ENCODE data around the gene NELFB.

NELFB gene

DNA sequence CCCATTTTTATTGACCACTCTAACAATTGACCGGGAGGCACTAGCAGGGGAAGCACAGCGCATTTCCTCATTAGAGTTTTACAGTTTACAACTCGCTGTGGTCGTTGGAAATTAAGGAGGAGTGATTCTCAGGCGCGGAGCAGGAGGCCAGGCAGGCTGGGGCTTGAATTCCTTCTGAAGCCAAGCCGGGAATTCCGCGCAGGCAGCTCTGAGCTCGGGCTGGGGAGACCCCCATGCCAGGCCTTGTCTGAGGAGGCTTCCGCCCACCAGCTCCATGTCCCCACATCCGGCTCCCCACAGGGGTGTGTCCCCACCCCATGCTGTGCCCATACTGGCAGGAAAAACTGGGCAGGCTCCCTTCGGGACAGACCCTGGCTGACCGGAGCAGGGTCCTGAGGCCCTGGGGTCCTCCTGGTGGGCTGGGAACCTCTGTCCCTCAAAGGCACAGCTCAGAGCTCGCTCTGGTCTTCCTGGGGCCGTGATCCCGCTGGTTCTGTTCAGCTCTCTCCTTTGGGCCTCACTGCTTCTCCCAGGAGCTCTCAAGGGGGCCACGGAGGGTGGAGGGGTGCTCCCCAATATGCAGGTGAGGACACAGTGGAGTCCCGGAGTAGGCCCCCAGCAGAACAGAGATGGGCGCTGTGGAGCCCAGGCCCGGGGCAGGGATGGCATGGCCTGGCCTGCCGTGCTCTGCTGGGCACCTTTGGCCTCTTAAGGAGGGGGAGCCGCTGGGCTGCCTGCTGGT, 48.2 kb downstream of the NELFB start:
- DNase-seq (ENCODE audit: low spot score), result no peak

- no peak for DNase-seq (ENCODE audit: low spot score)
Observed at GRCh38 chr9:137303893-137304382, 48.8 kb downstream of the NELFB start.

- no peak for DNase-seq (ENCODE audit: low spot score)
Observed at GRCh38 chr9:137304383-137305059, 49.4 kb downstream of the NELFB start.

DNA sequence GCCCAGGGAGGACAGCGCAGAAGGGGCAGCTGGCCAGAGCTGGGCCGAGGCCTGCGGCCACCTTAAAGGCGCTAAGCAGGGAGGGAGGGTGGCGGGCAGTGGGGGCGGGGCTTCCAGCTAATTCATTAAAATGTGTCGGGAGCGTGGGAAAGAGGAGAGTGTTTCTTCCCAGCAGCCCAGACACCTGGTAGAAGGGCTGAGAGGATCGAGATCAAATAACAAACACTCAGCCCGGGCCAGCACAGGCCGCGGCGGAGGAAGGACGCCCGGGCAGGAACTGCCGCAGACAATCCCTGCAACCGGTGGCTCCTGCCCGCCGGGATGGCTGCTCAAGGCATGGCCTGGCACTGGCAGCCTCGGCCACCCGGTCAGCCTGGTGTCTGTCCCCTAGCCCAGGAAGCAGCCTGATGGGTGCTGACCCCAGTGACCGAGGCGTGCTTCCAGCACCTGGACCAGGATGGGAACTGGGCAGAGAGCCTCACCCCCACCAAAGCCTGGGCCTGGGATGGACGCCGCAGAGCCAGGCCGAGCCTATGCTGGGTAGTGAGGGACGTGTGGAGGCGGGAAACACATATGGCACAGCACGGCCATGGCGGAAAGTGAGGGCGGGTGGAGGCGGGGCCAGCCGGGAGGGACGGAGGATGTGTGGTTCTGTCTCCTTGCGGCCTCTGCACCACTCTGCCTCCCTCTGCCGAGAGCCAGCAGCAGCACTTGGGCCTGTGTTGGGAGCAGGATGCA, 50.1 kb downstream of the NELFB start:
- no peak for DNase-seq (ENCODE audit: low spot score)

DNA sequence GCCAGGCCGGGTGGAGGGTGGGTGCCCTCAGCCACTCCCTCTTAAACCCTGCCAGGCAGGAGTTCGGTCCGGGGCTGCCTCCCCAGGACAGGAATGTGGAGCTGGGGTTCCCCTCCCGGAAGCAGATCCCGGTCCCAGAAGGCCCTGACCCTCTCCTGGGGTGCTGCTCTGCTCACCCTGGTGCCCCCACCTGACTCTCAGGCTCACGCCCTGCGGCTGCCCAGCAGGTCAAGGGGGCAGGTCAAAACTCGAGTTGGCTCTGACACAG, 50.6 kb downstream of the NELFB start:
- DNase-seq (ENCODE audit: low spot score), result no peak

DNA sequence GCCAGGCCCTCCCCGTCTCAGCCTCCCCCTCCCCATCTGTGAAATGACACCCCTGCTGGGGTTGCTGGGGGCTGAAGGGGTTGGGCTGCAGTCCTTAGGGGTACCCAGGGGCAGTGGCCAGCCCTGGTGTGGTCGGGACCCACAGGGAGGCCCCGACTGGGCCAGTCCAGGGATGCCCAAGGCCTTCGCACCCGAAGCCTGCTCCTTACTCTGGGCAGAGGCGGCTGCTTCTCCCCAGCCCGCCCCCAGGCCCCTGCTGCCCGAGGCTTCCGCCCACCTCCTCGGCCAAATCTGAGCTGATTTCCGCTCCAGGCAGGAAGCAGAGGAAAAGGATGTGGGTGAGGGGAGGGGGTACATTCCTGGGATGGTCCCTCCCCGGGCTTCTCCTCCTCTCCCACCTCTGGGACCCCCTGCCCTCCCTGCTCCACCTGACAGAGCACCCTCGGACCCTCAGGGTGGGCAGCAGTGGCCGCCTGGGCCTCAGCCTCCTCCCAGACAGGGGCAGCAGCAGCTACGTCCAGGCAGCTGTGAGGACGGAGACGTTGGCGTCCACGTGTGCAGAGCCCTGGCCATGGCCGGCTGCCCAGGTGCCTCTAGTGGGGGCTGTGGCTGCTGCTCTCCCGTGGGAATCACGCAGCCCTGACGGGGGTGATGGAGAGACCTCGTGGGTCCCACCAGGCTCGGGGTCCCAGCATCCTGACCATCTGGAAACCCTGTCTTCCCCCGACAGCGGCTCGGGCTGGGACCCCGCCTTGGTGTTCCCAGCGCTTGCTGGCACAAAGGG, 51.1 kb downstream of the NELFB start:
- peak; percentile 19 for DNase-seq (ENCODE audit: low spot score)

DNA sequence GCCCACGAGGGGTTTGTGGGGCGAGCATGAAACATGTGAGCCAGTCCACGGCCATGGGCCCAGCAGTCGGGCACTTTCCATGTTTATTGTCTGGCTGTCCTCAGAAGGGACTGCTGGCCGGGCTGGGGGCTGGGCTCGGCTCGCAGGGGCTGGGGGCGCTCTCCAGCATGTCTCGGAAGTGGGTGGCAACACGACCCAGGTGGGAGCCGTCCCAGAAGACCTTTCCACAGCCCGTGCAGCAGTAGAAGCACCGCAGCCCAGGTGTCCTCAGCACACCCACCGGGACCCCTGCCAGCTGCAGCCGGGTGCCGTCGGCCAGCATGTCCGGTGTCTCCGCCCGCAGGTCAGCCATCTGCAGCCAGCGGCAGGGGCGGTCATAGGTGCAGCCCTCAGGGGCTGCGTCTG, 51.7 kb downstream of the NELFB start:
- no peak for DNase-seq (ENCODE audit: low spot score)

DNA sequence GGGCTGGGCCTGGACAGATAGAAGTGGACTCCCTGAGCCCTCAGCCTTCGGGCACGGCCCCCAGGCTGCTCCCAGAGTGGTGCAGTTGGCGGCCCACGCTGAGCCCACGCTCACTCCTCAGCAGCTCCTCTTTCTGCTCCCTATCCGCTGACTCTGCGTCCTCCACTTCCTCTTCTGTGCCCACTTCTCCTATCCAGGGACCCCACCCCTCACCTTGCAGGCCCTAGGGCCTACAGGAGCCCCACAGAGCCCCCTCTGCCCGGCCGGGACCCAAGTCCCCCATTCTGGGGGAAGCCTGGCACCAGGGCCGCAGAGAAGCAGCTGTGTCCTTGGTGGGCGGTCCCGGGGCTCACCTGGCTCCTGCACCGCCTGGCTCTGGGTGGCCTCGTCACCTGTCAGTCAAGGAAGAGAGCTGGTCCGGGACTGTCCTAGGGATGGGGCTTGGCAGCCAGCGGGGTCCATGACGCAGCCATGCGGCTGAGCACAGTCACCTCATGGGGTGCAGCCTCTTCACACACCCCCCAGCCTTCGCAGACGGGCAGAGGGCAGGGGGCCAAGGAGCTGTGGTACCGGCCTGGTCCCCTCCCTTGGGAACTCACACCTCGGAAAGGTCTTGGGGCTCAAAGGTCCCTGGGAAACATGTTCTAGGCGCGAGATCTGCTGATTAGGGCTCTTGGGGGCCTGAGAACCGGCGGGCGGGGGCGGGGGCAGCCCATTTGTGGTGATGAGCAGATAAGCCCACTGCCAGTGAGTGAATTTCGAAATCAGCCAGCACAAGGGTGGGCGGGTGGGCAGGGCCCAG, 52.3 kb downstream of the NELFB start:
- DNase-seq (ENCODE audit: low spot score), result peak; percentile 30

DNA sequence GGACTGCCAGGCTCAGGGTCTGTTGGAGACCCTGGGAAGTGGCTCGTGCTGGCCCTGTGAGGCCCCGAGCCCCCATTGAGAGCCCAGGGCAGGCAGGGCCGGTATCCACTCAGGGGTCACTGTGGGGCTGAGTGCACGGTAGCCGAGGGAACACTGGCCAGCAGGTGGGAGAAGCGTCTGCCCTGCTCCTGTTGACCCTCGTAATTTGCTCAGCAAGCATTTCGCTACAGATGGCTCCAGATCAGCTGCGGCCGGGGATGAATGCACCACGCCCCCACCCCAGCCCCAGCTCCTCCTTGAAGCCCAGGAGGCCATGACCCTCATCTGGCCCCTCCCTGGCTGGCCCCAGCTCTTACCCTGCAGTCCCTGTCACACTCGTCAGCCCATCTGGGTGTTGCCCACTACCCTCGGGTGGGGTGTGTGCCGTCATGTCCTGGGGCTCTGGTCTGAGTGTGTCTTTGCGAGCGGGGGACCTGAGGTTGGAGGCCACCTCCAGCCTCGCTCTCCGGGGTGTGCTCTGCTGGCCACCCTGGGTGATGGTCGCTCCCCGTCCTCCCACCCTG, 53.0 kb downstream of the NELFB start:
- peak; percentile 31 for DNase-seq (ENCODE audit: low spot score)

GRCh38 chr9:137309368-137310188, 54.5 kb downstream of the NELFB start:
- DNase-seq (ENCODE audit: low spot score), result no peak

DNA sequence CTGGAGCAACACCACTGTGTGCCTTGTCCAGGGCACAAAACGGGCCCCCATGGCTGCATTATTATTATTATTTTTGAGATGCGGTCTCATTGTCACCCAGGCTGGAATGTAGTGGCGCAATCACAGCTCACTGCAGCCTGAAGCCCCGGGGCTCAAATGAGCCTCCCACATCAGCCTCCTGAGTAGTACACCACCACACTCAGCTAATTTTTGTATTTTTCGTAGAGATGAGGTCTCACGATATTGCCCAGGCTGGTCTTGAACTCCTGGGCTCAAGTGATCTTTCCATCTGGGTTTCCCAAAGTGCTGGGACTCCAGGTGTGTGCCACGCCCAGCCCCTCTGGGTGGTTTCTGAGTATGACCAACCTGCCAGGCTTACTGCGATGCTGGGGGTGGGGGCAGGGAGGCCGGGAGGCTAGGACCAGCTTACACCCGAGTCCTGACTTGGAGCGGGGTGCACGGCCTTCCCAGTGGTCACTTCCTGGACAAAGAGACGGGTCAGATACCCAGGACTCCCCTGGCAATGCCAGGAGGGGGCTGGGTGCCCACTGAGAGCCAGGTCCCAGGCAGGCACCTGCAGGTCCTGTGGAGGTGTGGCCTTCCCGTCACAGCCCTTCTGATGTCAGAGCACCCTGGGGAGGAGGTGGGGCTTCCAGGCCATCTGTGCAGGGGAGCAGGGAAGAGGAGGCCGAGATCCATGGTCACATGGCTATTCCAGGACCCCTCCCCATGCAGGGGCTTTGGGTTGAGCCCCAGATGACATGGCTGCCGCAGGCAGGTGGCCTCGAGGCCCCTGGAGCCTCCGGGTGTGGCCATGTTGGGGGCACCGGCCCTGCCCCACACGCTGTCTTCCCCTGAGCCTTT, 55.3 kb downstream of the NELFB start:
- peak; percentile 58 for DNase-seq (ENCODE audit: low spot score)

DNA sequence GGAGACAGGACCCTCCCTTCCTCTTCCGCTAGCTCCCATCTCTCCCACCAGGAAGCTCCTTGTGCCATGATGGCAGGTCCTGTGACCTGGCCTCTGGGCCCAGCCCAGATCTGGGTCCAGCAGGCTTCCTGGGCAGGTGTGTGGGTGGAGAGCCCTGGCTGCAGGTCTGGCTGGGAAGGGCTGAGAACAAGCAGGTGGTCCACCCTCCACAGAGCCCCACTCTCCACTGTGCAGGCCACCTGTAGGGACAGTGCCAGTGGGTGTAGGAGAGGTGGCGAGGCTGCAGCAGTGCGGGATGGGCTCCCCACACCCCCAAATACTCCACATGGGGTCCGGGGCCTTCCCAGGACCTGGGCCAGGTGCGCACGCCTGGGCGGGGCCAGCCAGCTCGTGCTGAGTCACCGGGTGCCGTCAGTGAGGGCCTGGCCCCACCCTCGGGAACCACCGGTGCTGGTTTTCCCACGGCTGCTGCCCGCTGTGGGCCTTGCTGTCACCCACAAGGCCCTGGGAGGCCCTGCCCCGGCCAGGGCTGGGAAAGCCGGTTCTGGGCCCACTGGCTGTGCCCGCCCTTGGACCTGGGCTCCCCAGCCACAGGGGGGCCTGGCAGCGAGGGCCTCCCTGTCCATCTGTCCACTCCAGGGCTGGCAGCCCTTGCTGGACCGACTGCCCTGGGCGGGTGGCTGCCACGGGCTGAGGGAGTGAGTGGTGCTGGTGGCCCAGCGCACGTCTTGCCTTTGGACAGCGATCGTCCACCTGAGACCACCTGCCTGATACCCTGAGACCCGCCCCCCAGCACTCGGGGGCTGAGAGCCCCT, 56.3 kb downstream of the NELFB start:
- peak; percentile 47 for DNase-seq (ENCODE audit: low spot score)

DNA sequence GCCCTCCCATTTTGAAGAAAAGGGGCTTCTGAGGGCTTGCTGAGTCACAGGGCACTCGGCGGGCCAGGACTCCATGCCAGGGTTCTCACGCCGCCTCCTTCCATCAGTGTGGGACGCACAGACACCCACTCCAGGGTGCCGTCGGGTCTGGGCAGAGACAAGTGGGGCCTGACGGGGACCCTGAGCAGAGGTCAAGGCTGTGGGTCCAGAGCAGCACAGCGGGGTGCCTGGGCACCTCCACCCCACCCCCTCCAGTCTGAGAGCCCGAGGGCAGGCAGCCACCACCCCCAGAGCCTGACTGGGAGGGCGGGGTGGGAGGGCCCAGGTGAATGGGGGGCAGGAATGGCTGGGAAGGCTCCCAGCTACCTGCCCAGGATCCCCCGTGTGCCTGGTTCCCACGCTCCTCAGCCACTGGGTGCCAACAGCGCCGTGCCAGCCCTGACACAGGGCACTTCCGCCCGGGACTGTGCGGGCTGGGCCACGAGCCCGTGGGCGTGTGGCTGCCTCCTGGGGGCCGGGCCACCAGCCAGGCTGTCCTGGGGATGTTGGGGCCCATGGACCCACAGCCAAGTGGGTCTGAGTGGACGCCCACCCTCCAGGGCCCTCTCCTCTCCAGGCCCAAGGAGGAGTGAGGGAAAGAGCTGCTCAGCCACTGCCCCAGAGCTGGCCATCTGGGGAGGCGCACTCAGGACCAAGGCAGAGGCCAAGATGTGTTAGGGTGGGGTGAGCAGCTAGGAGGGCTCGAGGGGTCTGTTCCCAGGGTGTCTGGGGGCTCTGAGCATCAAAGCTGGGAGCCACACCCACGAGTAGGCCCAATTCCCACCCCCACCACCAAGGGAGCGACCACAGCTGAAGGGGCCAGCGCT, 57.1 kb downstream of the NELFB start:
- DNase-seq (ENCODE audit: low spot score), result peak; percentile 43

- DNase-seq (ENCODE audit: low spot score), result peak; percentile 28
Observed at GRCh38 chr9:137312852-137313325, 57.8 kb downstream of the NELFB start.

- DNase-seq (ENCODE audit: low spot score), result peak; percentile 38
Observed at GRCh38 chr9:137313326-137313936, 58.3 kb downstream of the NELFB start.

- peak; percentile 29 for DNase-seq (ENCODE audit: low spot score)
Observed at GRCh38 chr9:137313956-137314560, 58.9 kb downstream of the NELFB start.

Data from D341Med (cell line).